ENCODE results near the gene GALP. TPM values are rescaled to one million over a fixed set of nuclear protein-coding genes. Genes with fewer than 3 reads are reported as not detected.
"Not testable (repeated sequence)": the region's sequence is repeated elsewhere in the genome, so short reads cannot be mapped to it uniquely, and the experiment has no call there.

GALP gene
- total RNA-seq, 2 experiments from 2014 or later, result not detected

GRCh38 chr19:56141417-56141993, 34.3 kb upstream of the GALP start:
- CTCF ChIA-PET, result no interaction called here

GRCh38 chr19:56142087-56142787, 33.6 kb upstream of the GALP start:
- H3K36me3 Mint-ChIP-seq (ENCODE audit: low read depth), result no peaks in the 10 kb centered on the region
- peak overlapping the region; percentile 54 for H3K27ac Mint-ChIP-seq
- POLR2A ChIA-PET, result interaction anchor here (1.2 to 3.0 kb wide), 2 partner anchors 22 to 256 kb away, joined by 3 to 20 read pairs; partner anchors contain the start of gene ZNF787
- H3K27me3 Mint-ChIP-seq, result no peaks in the 10 kb centered on the region
- CTCF ChIA-PET, result no interaction called here
- peaks cover 40% of the 10 kb centered on the region for H3K4me1 Mint-ChIP-seq
- no peak for DNase-seq
- peak overlapping the region; percentile 76 for H3K4me3 Mint-ChIP-seq
- H3K9me3 Mint-ChIP-seq, result no peaks in the 10 kb centered on the region

More at GRCh38 chr19:56141417-56141993, 34.3 kb upstream of the GALP start:
- Mint-ChIP-seq H3K27me3 (no peaks in the 10 kb centered on the region), H3K27ac (peak overlapping the region; percentile 83), H3K4me1 (peaks cover 40% of the 10 kb centered on the region), H3K4me3 (peak overlapping the region; percentile 76), H3K9me3 (no peaks in the 10 kb centered on the region), H3K36me3 (ENCODE audit: low read depth) (no peaks in the 10 kb centered on the region)
- peak; percentile 36 for DNase-seq
- POLR2A ChIA-PET, result interaction anchor here (1.0 to 3.0 kb wide), 5 partner anchors 11 to 257 kb away, joined by 3 to 20 read pairs (median 3); partner anchors contain the start of gene ZNF787

DNA sequence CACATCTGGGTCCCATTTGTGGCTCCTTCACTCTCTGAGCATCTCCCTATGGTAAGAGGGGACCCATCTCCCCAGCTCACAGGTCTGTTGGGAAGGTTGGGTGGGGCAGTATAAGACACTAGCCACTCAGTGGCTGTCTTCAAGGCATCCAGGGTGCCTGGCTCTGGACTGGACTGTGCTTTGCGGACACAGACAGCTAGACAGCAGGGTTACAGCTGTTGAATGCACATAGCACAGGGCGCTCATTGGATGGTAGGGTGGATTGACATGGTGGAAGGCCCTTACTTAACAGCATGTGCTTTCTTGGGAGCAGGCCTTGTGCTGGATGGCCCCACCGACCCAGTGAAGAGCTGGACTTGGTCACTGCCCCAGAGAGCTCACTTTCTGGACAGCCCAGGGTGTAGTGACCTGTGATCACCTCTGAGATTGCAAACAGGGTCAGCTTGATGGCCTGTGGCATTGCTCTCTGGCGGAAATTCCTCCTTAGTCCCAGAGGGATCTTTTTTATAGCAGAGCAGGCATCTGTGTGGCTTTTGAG, 32.8 kb upstream of the GALP start:
- Mint-ChIP-seq H3K9me3 (no peaks in the 10 kb centered on the region), H3K27me3 (no peaks in the 10 kb centered on the region), H3K36me3 (ENCODE audit: low read depth) (peaks cover 2% of the 10 kb centered on the region), H3K27ac (no peak overlapping the region), H3K4me1 (peaks cover 40% of the 10 kb centered on the region), H3K4me3 (no peak overlapping the region)
- no peak for DNase-seq
- ChIA-PET POLR2A (interaction anchor here (3.0 kb wide), 1 partner anchor 23 kb away, joined by 20 read pairs; the partner anchor contains the start of gene ZNF787), CTCF (no interaction called here)

DNA sequence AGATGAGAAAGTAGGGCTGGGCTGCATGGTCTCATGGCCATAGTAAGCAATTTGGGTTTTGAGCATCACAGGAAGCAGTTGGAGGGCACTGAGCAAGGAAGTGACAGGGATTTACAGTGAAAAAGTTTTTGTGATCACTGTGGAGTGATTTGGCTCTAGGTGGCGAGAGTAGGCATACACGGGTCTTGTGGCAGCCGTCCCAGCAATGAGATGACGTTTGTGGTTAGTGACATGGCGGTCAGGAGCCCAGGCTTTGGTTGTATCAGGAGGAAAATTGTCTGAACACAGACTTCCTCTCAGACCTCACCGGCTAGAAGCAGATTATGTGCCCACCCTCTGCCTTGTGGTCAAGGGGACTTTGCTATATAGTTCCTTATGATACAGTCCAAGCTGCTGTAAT, 31.4 kb upstream of the GALP start:
- no peak overlapping the region for H3K4me3 Mint-ChIP-seq
- peak overlapping the region; percentile 77 for H3K27ac Mint-ChIP-seq
- no peaks in the 10 kb centered on the region for H3K27me3 Mint-ChIP-seq
- POLR2A ChIA-PET, result no interaction called here
- DNase-seq, result no peak
- H3K9me3 Mint-ChIP-seq, result no peaks in the 10 kb centered on the region
- CTCF ChIA-PET, result interaction anchor here (1.3 kb wide), 1 partner anchor 11 kb away, joined by 3 read pairs; no protein-coding TSS in a partner anchor
- peaks cover 9% of the 10 kb centered on the region for H3K36me3 Mint-ChIP-seq (ENCODE audit: low read depth)
- H3K4me1 Mint-ChIP-seq, result peaks cover 35% of the 10 kb centered on the region

DNA sequence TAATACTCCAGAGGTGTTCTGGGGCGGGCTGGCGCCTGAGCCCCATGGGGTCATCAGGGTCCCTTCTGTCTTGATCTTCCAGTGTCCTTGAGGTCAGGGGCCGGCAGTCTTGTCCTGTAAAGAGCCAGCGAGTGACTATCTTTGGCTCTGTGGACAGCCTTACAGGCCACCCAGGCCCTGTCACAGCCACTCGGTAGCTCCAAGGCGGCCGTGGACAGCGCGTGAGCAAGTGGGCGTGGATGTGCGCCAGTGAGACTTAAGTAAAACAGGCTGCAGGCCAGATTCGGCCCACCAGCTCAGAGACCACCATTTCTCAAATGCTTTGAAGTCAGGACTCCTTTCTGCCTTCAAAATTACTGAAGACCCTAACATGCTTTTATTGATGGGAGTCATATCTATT, 31.0 kb upstream of the GALP start:
- POLR2A ChIA-PET, result no interaction called here
- CTCF ChIA-PET, result interaction anchor here (1.3 kb wide), 1 partner anchor 10 kb away, joined by 3 read pairs; no protein-coding TSS in a partner anchor
- no peak overlapping the region for H3K27ac Mint-ChIP-seq

DNA sequence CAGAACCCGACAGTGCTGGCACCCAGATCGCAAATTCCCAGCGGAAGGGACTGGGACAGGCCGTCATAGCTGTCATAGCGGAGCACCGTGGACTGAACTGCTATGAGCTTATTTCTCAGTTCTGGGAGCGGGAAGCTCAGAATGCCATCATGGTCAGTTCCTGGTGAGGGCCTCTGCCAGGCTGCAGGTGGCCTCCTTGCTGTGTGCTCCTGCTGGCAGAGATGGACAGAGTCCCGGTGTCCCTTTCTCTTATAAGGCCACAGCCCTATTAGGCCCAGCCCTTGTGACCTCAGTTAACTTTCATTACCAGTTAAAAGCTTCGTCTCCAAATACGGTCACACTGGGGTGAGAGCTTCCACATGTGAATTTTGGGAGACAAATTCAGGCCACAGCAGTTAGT, 30.1 kb upstream of the GALP start:
- H3K4me3 Mint-ChIP-seq, result no peak overlapping the region
- no peaks in the 10 kb centered on the region for H3K9me3 Mint-ChIP-seq
- H3K27ac Mint-ChIP-seq, result no peak overlapping the region
- DNase-seq, result no peak
- peaks cover 24% of the 10 kb centered on the region for H3K4me1 Mint-ChIP-seq
- CTCF ChIA-PET, result no interaction called here
- no peaks in the 10 kb centered on the region for H3K27me3 Mint-ChIP-seq
- peaks cover 20% of the 10 kb centered on the region for H3K36me3 Mint-ChIP-seq (ENCODE audit: low read depth)
- POLR2A ChIA-PET, result no interaction called here

More for the DNA sequence above, 31.0 kb upstream of the GALP start:
- DNase-seq, result no peak
- Mint-ChIP-seq H3K36me3 (ENCODE audit: low read depth) (peaks cover 14% of the 10 kb centered on the region), H3K9me3 (no peaks in the 10 kb centered on the region), H3K4me3 (no peak overlapping the region), H3K4me1 (peaks cover 31% of the 10 kb centered on the region), H3K27me3 (no peaks in the 10 kb centered on the region)

GRCh38 chr19:56146904-56147303, 28.9 kb upstream of the GALP start:
- no peak for DNase-seq
- ChIA-PET CTCF (no interaction called here), POLR2A (interaction anchor here (0.9 kb wide), 1 partner anchor 10 kb away, joined by 3 read pairs; no protein-coding TSS in a partner anchor)
- Mint-ChIP-seq H3K9me3 (no peaks in the 10 kb centered on the region), H3K36me3 (ENCODE audit: low read depth) (peaks cover 20% of the 10 kb centered on the region), H3K4me3 (no peak overlapping the region), H3K27me3 (no peaks in the 10 kb centered on the region), H3K27ac (no peak overlapping the region), H3K4me1 (peaks cover 22% of the 10 kb centered on the region)

GRCh38 chr19:56147307-56147706, 28.5 kb upstream of the GALP start:
- ChIA-PET POLR2A (interaction anchor here (0.9 kb wide), 1 partner anchor 11 kb away, joined by 3 read pairs; no protein-coding TSS in a partner anchor), CTCF (no interaction called here)
- no peaks in the 10 kb centered on the region for H3K9me3 Mint-ChIP-seq
- no peak overlapping the region for H3K27ac Mint-ChIP-seq
- peaks cover 18% of the 10 kb centered on the region for H3K4me1 Mint-ChIP-seq
- no peaks in the 10 kb centered on the region for H3K27me3 Mint-ChIP-seq
- no peak overlapping the region for H3K4me3 Mint-ChIP-seq
- peaks cover 20% of the 10 kb centered on the region for H3K36me3 Mint-ChIP-seq (ENCODE audit: low read depth)
- no peak for DNase-seq

DNA sequence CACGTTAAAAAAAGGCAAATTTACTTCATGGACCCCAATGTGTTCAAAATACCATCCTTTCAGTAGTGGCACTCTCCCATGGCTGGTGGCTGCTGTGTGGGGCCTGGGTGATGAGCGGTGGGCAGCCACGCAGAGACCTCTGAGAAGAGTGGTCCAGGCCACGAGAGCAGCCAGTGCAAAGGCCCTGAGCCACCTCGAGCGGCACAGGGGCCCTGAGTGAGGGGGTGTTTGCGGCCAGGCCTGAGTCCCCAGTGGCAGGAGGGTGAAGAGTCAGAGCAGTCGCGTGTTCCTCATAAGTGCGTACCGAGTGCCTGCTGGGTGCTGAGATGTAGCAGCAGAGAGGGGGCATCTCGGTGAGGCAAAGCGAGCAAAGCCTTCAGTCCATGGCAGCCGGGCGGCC, 27.7 kb upstream of the GALP start:
- CTCF ChIA-PET, result no interaction called here
- Mint-ChIP-seq H3K4me1 (peaks cover 10% of the 10 kb centered on the region), H3K36me3 (ENCODE audit: low read depth) (peaks cover 20% of the 10 kb centered on the region), H3K9me3 (no peaks in the 10 kb centered on the region), H3K27ac (no peak overlapping the region), H3K27me3 (no peaks in the 10 kb centered on the region), H3K4me3 (no peak overlapping the region)
- DNase-seq, result no peak
- POLR2A ChIA-PET, result no interaction called here

- CTCF ChIA-PET, H3K4me1 Mint-ChIP-seq, H3K4me3 Mint-ChIP-seq, H3K9me3 Mint-ChIP-seq, DNase-seq, POLR2A ChIA-PET, H3K27ac Mint-ChIP-seq, H3K27me3 Mint-ChIP-seq: not testable (repeated sequence)
- H3K36me3 Mint-ChIP-seq (ENCODE audit: low read depth), result peaks cover 20% of the 10 kb centered on the region
These were observed 26.7 kb upstream of the GALP start for GRCh38 chr19:56148955-56149655.

- Mint-ChIP-seq H3K4me3 (no peak overlapping the region), H3K36me3 (ENCODE audit: low read depth) (peaks cover 20% of the 10 kb centered on the region), H3K9me3 (no peaks in the 10 kb centered on the region), H3K27ac (no peak overlapping the region), H3K4me1 (peaks cover 4% of the 10 kb centered on the region), H3K27me3 (no peaks in the 10 kb centered on the region)
- ChIA-PET CTCF (no interaction called here), POLR2A (no interaction called here)
- no peak for DNase-seq
These were observed 26.2 kb upstream of the GALP start for GRCh38 chr19:56149656-56150038.

DNA sequence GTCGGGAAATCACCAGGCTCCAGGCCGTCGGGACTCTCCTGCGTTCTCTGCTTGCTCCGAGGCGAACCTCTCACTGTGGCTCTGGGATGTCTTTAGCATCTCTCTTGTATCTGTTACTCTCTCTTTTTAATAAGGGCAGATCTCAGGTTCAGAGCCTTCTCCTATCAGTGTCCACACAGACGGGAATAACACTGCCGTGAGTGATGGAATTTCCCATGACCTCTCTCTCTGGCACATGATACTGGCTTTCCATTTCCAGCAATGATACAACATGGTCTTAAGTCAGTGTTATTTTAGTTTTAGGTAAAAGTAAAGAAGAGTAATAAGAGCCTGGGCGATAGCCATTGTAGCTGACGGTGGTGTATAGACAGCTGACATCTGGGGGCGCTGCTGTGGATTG, 25.4 kb upstream of the GALP start:
- DNase-seq, result no peak
- Mint-ChIP-seq H3K4me3 (no peak overlapping the region), H3K27me3 (no peaks in the 10 kb centered on the region), H3K36me3 (ENCODE audit: low read depth) (peaks cover 20% of the 10 kb centered on the region), H3K27ac (no peak overlapping the region), H3K9me3 (no peaks in the 10 kb centered on the region), H3K4me1 (peaks cover 4% of the 10 kb centered on the region)
- ChIA-PET POLR2A (no interaction called here), CTCF (no interaction called here)

DNA sequence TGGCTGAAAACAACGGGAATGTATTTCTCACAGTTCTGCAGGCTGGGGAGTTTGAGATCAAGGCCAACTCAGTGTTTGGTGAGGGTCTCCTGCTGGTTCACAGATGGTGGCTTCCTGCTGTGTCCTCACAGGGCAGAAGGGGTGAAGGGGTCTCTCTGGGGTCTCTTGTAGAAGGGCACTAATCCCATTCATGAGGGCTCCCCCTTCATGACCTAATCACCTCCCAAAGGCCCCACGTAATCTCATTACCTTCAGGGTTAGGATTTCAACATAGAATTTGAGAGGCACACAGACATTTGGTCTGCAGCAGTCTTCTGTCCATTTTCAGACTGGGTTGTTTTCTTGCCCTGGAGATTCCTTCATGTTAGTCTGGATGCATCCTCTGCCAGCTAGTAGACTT, 23.2 kb upstream of the GALP start:
- CTCF ChIA-PET, result interaction anchor here (1.3 kb wide), 1 partner anchor 21 kb away, joined by 3 read pairs; no protein-coding TSS in a partner anchor
- H3K27me3 Mint-ChIP-seq, result no peaks in the 10 kb centered on the region
- H3K9me3 Mint-ChIP-seq, result no peaks in the 10 kb centered on the region
- POLR2A ChIA-PET, result interaction anchor here (0.9 to 1.0 kb wide), 2 partner anchors 12 to 14 kb away, joined by 3 read pairs; partner anchors contain the start of gene ZNF444
- H3K27ac Mint-ChIP-seq, result no peak overlapping the region
- H3K36me3 Mint-ChIP-seq (ENCODE audit: low read depth), result peaks cover 23% of the 10 kb centered on the region
- DNase-seq, result no peak
- peaks cover 4% of the 10 kb centered on the region for H3K4me1 Mint-ChIP-seq
- H3K4me3 Mint-ChIP-seq, result no peak overlapping the region
